ENCODE data around the gene ANO4.
"Not testable (repeated sequence)": the region's sequence is repeated elsewhere in the genome, so short reads cannot be mapped to it uniquely, and the experiment has no call there.

The ANO4 gene

DNA sequence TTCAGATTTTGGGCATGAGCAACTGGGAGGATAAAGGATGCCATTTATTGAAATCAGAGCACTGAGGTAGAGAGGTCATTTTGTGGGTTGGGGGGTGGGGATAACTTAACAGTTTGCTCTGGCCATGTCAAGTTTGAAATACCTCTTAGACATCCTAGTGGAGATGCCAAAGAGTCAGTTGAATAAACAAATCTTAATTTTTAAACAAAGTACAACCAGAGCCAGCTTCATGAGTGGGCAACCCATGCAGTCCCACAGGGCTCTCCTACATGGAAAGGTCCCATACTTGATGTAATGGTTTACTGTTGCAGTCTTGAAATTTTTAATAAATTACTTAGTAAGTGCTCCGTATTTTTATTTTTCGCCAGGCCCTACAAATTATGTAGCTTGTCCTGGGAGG, 81.2 kb downstream of the ANO4 start:
- DNase-seq: no peak

DNA sequence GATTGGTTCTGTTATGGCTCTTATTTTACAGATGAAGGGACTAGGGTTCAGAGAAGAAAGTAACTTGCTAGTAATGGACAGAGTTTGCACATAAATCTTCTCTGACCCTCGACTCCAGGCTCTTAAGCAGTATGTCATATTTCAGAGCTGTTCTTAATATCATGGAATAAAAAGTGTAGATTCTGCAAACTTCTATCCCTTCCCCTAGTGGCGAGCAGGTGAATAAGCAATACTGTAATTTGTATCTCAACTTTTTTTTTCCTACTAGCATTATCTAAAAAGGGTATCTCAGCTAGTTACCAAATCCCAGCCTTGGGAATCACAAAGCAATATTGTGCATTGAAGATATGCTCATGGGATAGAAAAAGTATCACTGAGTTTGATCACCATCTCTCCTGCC, 83.2 kb downstream of the ANO4 start:
- no peak for DNase-seq

DNA sequence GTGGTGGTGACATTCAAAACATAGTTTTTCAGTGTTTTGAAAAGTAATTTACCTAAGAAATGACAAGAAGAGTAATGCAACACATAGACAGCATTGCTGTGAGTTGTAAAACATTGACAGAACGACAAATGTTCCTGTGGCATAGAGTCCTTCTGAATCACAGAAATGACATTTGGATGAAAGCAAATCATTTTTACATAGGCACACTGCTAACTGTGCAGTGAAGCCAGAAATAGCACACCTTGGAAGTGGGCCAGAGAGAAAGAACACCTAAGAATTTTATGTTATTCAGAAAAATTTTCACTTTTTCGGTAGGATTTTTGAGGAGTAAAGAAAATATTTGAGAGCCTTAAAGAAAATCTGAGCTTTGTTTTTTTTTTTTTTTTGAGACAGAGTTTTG, 100.6 kb downstream of the ANO4 start:
- no peak for DNase-seq

DNA sequence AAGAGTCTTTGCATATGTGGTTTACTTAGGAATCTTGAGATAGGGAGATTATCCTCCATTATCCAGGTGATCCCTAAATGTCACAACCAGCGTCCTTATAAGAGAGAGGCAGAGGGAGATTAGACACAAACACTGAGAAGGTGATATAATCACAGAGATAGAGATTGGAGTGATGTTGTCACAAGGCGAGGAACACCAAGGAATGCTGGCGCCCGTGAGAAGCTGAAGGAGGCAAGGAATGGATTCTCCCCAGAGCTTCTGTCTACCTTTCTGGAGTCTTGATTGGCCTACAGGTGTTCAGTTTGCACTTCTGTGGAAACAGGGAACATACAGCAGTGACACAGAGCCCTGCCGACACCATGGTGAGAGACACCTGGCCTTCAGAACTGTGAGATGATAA, 101.6 kb downstream of the ANO4 start:
- no peak for DNase-seq

DNA sequence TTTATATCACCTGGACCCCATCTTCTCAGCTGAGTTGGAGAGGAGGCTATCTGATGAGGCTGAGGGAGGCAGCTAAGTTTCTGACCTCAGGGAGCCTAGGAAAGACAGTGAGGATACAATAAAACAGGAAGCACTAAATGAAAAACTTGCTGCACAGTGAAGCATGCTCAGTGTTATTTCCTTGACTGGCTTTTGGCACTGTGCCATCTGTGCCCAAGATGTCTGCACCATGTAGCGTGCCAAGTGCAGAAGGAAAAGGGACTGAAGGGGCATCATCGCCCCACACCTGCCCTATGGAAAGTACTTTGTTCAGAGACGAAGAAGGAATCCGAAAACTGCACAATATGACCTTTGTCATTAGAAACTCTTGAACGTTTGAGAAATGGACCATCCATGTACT, 102.7 kb downstream of the ANO4 start:
- DNase-seq: no peak

DNA sequence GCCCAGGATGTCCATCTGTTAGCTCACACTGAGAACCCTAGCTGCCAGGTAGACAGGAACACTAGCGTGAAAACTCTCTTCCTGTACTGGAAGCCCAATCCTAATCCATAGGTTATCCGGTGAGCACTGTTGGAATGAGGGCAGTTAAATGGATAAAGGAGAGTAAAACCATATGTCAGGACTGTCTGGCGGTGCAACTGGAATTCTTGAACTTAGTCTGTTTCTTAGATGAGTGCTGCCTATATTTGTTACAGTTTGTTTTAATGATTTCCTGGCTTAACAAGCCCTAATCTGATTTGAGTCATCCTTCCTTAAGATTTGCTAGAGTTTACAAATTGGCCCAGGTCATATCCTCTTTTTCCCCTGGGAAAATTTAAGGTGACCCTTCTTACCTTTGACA, 104.7 kb downstream of the ANO4 start:
- no peak for DNase-seq

DNA sequence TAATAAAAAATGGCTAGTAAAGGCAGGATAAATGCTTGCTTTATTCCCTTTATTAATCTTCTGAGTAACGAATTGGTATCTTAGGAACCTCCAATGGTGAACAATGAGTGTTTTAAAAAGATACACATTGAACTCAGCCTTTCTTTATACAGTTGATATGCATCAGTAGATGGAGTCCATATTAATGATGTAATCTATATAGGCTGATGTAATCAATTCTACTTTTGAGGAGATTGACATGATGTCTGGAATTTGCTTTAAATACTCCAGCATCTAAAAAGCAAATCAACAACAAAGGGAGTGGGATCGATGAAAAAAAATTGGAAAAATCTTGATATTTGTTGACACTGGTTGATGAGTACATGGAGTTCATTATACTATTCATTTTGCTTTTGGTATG, 106.2 kb downstream of the ANO4 start:
- DNase-seq: no peak

DNA sequence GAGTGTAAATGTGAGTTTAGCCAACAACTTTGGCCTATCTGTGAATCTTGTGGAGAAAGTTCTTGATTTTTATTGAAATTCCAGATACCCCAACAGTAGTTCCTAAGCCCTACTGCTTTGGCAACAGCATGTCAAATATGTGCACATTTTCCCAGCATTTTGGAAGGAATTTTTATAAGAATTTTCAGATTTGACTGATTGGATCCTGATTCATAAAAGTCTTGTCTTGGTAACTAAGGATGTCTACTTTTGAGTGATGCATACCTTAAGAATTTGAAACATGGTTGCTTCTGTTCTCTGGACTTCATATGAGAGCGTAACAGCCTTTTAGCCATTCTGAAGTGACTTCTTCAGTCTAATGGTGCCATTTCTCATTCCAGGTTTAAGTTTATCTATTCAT, 106.7 kb downstream of the ANO4 start:
- DNase-seq: no peak

DNA sequence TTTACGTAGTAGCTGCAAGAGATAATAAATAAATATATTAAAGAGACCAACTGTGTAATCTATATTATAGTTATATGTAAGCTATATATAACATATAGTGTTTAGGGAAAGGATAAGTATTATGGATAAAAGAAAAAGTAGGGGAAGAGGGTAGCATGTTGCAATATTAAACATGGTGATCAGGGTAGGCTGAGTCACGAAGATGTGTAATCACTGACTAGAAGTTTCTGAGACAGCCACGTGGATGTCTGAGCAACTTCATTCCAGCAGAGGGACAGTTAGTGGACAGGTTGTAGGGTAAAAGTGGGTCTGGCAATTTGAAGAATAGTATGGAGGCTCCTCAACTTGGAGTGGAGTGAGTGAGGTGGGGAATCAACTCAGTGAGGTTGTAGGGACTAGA, 109.7 kb downstream of the ANO4 start:
- no peak for DNase-seq

DNA sequence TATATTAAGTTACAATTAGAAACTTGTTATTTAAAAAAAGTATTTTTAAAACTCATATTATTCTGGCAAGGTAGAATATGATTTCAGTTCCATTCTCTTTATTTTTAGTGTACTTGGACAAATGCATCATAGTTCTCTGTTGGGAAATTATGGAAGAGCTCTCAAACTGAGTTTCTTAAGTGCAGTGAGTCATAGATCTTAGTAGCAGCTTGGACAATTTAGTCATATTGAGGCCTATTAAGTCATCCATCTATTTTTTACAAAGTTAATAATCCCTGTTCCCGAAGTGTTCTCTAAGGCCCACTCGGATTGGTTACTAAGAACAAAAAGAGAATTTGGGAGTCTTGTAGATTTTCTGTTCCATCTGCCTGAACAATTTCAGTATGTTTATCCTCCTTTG, 113.9 kb downstream of the ANO4 start:
- no peak for DNase-seq

DNA sequence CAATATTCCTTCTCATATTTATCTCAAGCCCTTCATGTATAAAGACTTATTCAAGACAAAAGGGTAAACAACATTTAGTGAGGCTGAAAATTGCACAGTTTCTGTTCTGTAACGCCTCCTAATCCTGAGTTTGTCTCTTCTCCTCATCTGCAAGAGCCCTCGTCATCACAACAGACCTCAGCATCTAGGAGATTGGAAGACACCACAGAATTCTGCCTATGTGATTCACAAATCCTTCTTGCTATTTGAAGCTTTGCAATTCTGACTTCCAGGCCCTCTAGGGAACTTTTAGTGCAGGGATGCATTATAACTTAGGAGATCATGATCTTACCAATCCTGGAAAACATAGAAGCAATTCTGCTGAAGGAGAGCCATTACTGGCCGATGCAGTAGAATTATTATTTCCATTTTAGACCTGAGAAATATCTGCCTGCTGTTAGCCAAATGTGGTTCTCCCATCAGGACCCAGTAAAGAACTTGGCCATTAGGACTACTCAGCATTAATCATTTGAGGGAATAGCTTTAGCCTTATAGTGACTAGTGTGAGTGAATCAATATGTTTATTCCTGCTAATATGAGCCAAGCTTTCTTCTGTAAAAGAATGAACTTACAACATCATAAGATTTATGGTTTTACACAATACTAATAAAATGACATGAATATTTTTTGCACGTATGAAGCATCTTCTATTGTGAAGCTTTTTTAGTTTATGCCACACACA, 119.5 kb downstream of the ANO4 start:
- DNase-seq: no peak

DNA sequence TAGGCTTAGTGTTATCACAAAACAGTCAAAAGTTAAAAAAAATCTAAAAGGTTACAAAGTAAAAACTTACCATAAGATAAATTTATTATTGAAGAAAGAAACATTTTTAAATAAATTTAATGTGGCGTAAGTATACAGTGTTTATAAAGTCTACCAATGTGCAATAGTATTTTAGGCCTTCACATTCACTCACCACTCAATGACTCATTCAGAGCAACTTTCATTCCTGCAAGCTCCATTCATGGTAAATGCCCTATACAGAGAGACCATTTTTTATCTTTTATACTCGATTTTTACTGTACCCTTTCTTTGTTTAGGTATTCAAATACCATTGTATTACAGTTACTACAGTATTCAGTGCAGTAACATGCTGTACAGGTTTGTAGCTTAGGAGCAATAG, 124.5 kb downstream of the ANO4 start:
- no peak for DNase-seq

DNA sequence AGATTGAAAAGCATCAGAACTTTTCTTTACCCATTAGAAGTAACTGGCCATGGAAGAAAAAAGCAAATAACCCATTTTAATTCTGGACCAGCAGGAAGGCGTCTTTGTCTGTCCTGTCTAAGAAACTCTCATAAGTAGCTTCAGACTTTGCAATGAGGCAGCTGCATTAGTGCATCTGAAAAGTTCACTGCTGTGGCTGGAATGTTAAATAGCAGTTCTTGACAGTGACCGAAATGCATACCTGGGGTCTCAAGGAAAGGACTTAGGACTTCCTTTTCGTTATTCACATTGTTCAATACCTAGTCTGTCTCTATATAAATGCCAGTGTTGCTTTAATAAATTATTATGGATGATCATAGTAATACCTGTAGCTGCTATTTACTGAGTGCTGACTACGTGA, 125.9 kb downstream of the ANO4 start:
- DNase-seq: no peak

DNA sequence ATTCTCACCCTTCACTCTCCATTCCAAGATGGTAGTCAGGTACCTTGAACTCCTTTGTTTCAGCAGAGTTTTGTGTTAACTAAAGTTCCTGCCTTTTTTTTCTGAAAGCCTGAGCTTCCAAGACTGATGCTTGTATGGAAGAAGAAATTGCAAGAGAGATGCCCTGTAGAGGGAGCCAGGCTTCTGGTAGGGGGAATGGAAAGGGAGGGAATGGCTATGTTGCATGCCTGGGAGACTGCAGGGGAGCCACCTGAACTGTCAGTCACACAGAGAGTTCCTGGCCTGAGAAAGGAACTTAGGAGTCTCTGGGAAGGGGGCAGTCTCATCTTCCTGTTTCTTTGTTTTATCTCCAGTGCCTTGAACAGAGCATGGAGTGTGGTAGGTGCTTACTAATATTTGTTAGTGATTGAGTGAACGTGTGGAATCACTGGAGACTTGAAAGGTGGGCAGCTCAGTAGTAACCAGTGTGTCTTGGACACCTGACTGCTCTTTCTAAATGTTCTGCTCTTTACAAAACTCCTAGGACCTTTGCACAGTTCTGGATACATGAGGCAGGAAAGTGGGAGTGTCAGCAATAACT, 132.2 kb downstream of the ANO4 start:
- DNase-seq: no peak

DNA sequence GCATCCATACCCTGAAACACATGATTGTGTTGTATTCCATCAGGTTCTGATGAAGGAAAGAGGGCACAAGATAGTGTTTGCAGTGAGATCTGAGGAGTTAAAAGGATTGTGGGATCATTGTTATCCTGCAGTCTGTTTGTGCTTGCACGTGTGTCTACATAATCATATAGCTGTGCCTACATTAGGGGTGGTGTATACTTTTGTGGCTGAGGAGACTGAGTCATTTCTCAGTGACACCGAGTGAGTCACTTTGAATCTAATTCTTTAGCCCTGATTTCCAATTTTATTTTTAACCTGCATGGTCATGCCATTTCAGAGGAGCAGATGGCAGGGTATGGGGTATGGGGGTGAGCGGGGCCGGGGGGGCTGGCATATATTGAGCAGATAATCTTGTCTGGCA, 133.2 kb downstream of the ANO4 start:
- no peak for DNase-seq

DNA sequence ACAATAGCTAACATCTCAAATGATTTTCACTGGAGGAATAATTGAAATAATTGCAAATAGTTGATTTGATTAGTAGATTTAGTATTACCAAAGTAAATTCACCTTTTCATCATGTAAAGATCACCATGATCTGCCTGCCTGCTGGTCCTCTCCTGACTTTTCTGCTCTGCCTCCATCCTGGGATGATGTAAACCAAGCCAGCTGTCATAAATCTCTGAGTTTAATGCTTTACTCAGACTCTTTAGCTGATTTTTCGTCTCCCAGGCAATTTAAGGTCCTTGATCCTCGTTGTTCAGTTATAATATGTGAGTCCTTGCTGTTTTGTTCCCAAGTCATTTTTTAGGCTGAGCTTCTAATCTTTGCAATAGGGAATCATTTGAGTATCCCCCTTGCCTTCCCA, 138.0 kb downstream of the ANO4 start:
- no peak for DNase-seq

DNA sequence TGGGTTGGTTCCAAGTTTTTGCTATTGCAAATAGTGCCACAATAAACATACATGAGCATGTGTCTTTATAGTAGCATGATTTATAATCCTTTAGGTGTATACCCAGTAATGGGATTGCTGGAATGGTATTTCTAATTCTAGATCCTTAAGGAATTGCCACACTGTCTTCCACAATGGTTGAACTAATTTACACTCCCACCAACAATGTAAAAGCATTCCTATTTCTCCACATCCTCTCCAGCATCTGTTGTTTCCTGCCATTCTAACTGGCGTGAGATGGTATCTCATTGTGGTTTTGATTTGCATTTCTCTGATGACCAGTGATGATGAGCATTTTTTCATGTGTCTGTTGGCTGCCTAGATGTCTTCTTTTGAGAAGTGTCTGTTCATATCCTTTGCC, 139.0 kb downstream of the ANO4 start:
- not testable (repeated sequence) for DNase-seq

DNA sequence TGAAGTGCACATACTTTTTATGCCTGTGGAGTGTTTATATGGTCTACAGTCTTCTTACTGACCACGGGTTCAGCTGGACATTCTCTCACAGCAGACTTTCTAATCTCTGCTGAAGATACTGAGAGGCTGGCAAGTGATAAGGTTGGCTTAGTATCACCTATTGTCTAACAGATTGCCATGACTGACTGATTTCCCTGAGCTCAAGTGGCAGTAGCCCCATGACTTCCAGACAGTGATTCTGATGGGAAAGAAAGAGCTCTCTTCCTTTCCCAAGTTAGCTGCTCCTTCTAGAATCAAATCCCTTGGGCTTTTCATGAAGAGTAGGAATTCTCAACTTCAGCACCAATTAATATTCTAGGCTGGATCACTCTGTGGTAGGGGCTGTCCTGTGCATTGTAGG, 141.4 kb downstream of the ANO4 start:
- no peak for DNase-seq

DNA sequence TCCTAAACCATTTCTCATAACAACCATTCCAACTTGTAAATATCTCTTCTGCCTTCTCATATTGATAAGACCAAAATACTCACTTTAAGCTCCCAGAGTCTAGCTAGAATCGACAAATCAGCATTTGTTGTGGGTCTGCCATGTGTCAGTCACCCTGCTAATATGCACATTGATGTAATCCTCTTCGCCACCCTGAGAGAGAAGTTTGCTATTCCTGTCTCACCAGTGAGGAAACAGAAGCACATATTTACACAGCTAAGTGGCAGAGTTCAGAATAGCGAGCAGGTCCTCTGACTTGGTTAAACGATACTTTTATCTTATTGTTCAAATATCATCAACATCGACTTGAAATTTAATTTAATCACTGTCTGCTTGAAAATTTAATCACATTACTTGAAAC, 142.1 kb downstream of the ANO4 start:
- DNase-seq: no peak

DNA sequence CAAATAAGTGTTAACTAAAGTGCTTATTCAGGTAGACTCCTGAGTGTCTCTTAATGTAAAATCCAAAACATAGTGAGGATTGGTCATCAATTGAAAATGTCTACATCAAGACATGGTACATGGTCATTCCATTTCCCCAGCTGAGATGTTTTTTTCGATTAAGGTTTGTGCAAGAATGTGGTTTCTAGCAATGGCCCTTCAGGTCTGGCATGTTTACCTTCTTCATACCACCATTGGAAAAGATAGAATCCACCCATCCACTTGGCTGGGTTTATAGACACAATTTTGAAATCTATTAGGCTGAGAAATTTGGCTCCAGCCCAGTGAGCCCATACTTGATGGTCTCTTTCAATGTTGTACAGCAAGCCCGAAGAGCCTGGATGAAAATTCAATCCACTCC, 145.9 kb downstream of the ANO4 start:
- DNase-seq: no peak

DNA sequence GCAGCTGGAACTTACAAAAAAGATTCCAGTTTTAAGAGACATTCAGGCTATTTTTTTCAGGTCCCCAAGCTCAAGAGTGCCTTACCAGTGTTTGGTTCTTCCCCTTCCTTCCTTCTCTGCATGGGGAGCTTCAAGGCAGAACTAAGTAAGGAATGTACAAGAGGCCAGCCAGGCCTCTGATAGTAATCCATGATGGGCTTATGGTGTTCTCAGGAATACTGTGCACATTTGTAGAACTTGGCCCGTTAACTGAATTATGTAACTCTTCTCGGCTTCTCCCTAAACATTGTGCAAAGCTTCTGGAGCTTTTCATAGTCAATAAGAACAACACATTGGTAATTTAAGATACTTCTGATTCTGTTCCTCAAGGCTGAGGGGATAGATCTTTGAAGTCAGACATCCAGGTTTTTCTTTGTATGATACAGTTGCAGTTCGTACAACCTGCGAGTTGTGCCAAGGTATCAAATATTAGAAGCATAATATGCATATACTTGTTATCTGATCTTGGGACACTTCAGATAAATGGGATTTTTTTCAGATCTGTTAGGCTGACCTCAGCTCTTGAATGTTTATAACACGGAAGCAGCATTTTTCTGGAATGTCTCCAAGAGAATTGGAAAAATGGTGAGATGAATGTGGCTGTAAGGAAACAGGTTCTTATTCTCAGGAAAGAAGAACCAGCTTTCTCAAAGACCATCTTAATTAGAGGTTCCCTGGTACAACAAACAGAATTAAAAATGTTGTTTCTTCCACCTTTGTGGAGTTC, 148.6 kb downstream of the ANO4 start:
- no peak for DNase-seq

DNA sequence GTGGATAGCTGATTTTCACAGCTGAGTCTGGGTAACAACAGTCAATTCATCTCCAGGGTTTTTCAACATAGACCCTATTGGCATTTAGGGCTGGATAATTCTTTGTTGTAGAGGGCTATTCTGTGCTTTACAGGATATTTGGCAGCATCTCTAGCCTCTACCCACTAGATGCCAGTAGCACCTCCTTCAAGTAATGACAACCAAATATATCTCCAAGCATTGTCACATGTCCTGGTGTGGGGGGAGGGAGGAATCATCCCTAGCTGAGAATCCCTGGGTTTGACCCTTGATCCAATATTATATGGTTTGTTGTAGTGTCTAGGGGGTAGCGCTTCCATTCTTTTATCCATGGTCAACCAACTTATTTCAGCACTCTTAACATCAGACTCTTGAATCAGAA, 157.2 kb downstream of the ANO4 start:
- DNase-seq: no peak

DNA sequence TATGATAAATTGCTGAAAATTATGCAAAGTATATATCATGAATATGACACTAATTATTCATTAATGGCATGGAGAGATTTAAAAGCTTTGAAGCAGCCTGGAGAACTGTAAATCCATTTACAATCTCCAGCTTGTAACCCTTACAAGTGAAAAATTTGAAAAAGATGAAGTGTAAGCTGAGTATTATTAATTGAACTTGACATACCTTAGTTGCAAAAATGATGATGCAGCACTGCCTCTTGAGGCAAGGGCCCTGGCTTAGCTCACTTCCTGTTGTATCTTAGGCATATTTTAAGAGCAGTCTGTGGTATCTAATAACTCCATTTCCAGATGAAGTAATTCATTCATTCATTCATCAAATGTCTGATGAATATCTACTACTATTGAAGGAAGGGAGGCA, 158.6 kb downstream of the ANO4 start:
- DNase-seq: no peak

DNA sequence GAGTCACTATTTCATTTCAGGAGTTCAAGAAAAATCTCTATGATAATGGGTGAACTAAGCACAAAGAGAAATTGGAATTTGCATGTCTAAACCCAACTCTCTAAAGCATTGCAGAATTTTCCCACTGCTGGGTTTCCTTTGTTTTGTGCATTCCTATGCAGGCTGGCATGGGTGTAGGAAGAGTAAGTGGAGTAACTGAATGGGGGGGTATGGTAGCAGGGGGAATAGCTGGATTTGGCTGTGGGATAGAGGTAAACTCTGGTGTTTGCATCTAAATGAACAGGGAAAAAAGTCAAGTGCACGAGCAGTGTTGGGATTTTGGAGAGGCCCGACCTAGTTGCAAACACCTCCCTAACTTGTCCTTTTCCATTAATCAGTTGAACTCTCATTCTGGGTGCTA, 159.1 kb downstream of the ANO4 start:
- no peak for DNase-seq

DNA sequence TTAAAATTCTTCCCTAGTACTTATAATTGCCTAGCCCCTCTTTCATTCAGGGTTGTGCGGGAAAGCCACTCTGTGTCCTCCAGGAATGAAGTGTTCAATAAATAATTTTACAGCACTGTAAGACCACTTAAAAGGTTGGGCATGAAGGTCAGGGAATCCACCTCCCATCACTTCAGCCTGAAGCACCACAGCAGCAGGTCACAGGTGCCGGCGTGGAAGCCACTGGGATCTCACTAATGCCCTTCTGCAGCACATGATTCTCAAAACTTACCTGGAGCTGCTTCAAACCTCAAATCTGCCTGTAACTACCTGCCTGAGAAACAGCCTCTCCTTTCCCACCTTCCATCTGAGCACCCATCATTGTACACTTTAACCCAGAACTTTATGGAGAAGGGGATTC, 159.5 kb downstream of the ANO4 start:
- no peak for DNase-seq

Data from NCI-H1105 (cell line).